Fibroblast of mammary gland (primary cell): ENCODE data around the gene PIK3IP1.
A peak's percentile ranks its signal among the peaks of the same experiment; 100 is the strongest.
"Not testable (repeated sequence)": the region's sequence is repeated elsewhere in the genome, so short reads cannot be mapped to it uniquely, and the experiment has no call there.

ENCODE experiments used
- DNase-seq: peaks from one replicate; pipeline ENCODE4 v3.0.0-alpha.2; 2010; ENCODE audit warnings: low read depth
- H3K4me3 ChIP-seq: 2 replicates; pipeline ENCODE4 v1.5.1; 2011; ENCODE audit warnings: low read depth, mild to moderate bottlenecking, low read length, moderate library complexity; ENCODE audit not compliant: control insufficient read depth
- TF ChIP-seq, protein P1 (sequence below): conservative IDR thresholded peaks from 2 replicates; pipeline ENCODE4 v1.5.1; 2011; ENCODE audit warnings: low read depth, low read length, inconsistent platforms; ENCODE audit not compliant: control insufficient read depth, insufficient read depth

PIK3IP1 gene

GRCh38 chr22:31327806-31328543, 35.7 kb upstream of the PIK3IP1 start:
- DNase-seq: no peak
- no peak overlapping the region for H3K4me3 ChIP-seq
- TF ChIP-seq, protein P1, sequence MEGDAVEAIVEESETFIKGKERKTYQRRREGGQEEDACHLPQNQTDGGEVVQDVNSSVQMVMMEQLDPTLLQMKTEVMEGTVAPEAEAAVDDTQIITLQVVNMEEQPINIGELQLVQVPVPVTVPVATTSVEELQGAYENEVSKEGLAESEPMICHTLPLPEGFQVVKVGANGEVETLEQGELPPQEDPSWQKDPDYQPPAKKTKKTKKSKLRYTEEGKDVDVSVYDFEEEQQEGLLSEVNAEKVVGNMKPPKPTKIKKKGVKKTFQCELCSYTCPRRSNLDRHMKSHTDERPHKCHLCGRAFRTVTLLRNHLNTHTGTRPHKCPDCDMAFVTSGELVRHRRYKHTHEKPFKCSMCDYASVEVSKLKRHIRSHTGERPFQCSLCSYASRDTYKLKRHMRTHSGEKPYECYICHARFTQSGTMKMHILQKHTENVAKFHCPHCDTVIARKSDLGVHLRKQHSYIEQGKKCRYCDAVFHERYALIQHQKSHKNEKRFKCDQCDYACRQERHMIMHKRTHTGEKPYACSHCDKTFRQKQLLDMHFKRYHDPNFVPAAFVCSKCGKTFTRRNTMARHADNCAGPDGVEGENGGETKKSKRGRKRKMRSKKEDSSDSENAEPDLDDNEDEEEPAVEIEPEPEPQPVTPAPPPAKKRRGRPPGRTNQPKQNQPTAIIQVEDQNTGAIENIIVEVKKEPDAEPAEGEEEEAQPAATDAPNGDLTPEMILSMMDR: no peak

DNA sequence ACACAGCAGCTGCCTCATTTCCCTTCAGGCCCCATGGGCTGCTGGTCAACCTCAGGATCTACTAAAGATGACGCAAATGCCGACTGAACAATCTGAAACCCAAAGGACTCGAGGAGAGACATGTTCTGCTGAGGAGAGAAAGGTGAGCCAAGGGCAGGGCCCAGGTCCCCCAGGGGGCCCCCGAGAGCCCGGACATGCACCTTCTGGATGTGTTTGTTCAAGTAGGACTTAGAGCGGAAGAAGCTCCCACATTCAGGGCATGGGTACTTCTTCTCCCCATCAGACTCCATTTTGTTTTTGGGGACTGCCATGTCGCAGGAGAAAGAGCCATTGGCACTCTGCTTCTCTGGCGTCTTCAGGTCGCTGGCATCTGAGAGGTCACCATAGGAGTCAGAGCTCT, 34.6 kb upstream of the PIK3IP1 start:
- no peak overlapping the region for H3K4me3 ChIP-seq
- TF ChIP-seq, protein P1: no peak
- no peak for DNase-seq

DNA sequence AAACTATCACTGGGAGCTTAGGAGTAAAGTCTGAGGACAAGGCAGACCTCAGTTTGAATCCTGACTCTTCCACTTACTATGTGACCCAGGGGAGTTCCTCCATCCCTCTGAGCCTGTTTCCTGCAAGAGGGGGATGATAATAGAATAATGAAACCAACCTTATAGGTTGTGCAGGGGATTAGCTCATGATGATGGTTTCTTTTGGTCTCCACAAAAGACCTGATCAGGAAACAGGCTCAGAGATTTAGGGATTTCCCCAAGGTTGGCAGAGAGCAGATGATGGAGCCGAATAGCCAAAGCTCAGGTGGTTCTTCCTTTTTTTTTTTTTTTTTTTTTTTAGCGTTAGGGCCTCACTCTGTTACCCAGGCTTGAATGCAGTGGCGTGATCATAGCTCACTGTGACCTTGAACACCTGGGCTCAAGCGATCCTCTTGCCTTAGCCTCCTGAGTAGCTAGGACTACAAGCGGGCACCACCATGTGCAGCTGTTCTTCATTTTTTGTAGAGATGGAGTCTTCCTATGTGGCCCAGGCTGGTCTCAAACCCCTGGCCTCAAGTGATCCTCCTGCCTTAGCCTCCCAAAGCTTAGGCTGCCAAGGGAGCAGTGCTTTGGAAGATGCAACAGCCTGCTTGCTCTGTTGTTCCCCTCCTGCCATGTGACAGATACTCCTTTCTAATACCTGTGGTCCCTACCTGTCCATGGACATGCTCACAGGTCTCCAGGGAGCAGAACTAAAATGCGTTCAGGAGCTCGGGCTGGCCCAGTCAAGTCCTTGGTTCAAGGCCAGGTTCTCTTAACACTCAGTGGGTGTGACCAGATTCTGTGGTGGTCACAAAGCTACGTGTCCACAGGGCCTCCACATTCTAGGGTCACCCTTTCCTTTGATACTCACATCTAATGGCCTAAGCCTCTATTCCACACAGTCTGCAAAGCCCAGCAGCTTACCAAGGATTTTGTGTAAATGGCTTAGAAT, 31.6 kb upstream of the PIK3IP1 start:
- DNase-seq: no peak
- no peak overlapping the region for H3K4me3 ChIP-seq
- TF ChIP-seq, protein P1: no peak

DNA sequence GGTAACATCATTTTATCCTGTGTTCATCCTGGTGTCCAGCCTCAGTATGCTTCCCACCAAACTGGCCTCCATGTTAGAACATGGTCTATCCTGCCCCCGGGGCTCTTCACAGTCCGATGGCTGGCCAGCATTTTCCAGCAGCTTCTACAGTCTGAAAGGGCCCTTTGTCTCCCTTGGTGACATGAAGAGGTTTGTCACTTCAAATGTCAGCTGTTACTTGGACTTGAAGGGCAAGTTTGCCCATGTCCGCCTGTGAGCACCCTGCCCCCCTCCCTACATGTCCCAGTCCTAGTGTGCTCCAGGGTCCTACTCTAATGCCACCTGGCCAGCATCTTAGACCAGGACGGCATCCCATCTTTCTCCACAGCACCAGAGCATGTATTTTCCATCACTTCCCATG, 29.1 kb upstream of the PIK3IP1 start:
- no peak for DNase-seq
- TF ChIP-seq, protein P1: no peak

GRCh38 chr22:31314220-31314619, 21.9 kb upstream of the PIK3IP1 start:
- not testable (repeated sequence) for DNase-seq, H3K4me3 ChIP-seq

More for the DNA sequence above, 29.1 kb upstream of the PIK3IP1 start:
- H3K4me3 ChIP-seq: no peak overlapping the region

DNA sequence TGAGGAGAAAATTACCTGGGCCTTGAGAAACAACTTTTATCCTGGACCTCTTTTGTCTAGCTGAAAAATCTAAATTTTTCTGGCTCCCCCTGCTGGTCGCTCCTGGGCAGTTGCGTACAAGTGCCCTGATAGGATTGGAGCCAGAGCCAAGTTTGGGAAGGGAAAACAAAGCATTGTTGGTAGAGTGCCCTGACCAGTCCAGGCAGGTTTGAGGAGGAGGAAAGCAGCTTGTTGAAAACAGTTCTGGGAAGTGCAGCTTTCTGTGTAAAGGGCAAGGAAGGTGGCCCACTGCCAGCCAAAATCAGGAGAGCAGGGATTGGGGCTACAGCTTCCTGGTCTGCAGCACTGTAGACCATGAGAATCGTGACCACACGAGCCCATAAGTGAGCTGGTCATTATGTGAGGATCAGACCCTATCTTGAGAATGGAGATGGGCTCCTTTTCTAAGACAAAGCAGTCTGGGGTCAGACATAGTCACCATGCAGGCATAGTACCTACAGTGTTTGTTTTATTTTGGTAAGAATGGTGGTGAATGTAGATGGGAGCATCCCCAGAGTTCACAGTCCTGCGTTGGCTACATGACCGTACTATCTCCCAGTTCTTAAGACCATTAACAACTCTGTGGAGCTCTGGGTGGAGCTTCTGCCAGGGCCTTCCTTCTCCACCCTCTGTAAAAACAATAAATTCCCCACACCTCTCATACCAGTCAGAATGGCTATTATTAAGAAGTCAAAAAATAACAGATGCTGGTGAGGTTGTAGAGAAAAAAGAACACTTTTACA, 21.3 kb upstream of the PIK3IP1 start:
- H3K4me3 ChIP-seq: no peak overlapping the region
- peak; percentile 67 for DNase-seq
- TF ChIP-seq, protein P1: peak; percentile 90
